H9 (cell line): ENCODE measurements around the gene WNT5B. TPM values are rescaled to one million over a fixed set of nuclear protein-coding genes. Genes with fewer than 3 reads are reported as not detected.

Experiments
- DNase-seq: peaks from one replicate; pipeline ENCODE4 v3.0.0-alpha.2; 2017
- H2AFZ ChIP-seq: one replicate; pipeline ENCODE4 v1.6.1; 2013; ENCODE audit warnings: mild to moderate bottlenecking, low read length, control low read depth, moderate library complexity
- H2AK5ac ChIP-seq: 2 replicates; pipeline ENCODE4 v1.6.1; 2013; ENCODE audit warnings: low read length, control low read depth, mixed read lengths; ENCODE audit not compliant: insufficient read length
- H2BK120ac ChIP-seq: one replicate; pipeline ENCODE4 v1.6.1; 2013; ENCODE audit warnings: low read depth, mild to moderate bottlenecking, low read length, control low read depth, inconsistent platforms; ENCODE audit not compliant: poor library complexity, severe bottlenecking
- H2BK12ac ChIP-seq: 2 replicates; pipeline ENCODE4 v1.6.1; 2013; ENCODE audit warnings: low read length, control low read depth, mixed read lengths, low read depth; ENCODE audit not compliant: insufficient read length
- H2BK15ac ChIP-seq: 2 replicates; pipeline ENCODE4 v1.6.1; 2013; ENCODE audit warnings: low read depth, low read length, control low read depth
- H2BK20ac ChIP-seq: one replicate; pipeline ENCODE4 v1.6.1; 2013; ENCODE audit warnings: low read depth, mild to moderate bottlenecking, low read length, control low read depth, inconsistent platforms; ENCODE audit not compliant: poor library complexity, severe bottlenecking
- H2BK5ac ChIP-seq: 2 replicates; pipeline ENCODE4 v1.6.1; 2013; ENCODE audit warnings: low read length, control low read depth, mixed read lengths; ENCODE audit not compliant: insufficient read length
- H3K14ac ChIP-seq: 2 replicates; pipeline ENCODE4 v1.6.1; 2013; ENCODE audit warnings: low read length, control low read depth; ENCODE audit not compliant: insufficient read depth
- H3K18ac ChIP-seq: 2 replicates; pipeline ENCODE4 v1.6.1; 2013; ENCODE audit warnings: low read depth, mild to moderate bottlenecking, mixed read lengths, low read length, control low read depth; ENCODE audit not compliant: insufficient read length
- H3K23ac ChIP-seq: 2 replicates; pipeline ENCODE4 v1.6.1; 2013; ENCODE audit warnings: low read length, control low read depth, mixed read lengths, low read depth; ENCODE audit not compliant: insufficient read length
- H3K23me2 ChIP-seq: 2 replicates; pipeline ENCODE4 v1.6.1; 2013; ENCODE audit warnings: low read depth, mild to moderate bottlenecking, mixed read lengths, low read length, control low read depth; ENCODE audit not compliant: insufficient read length, poor library complexity, severe bottlenecking
- H3K27ac ChIP-seq: 2 replicates; pipeline ENCODE4 v1.5.1; 2013; ENCODE audit warnings: low read length, control low read depth, mixed read lengths, low read depth; ENCODE audit not compliant: insufficient read length
- H3K27me3 ChIP-seq: 2 replicates; pipeline ENCODE4 v1.6.1; 2013; ENCODE audit warnings: low read length, control low read depth, inconsistent platforms; ENCODE audit not compliant: insufficient read depth
- H3K4ac ChIP-seq: 2 replicates; pipeline ENCODE4 v1.6.1; 2013; ENCODE audit warnings: low read depth, mild to moderate bottlenecking, control low read depth, inconsistent platforms, low read length, moderate library complexity
- H3K4me1 ChIP-seq: 2 replicates; pipeline ENCODE4 v1.6.1; 2013; ENCODE audit warnings: low read length, control low read depth, inconsistent platforms; ENCODE audit not compliant: insufficient read depth
- H3K4me2 ChIP-seq: 2 replicates; pipeline ENCODE4 v1.6.1; 2013; ENCODE audit warnings: low read length, control low read depth, mixed read lengths; ENCODE audit not compliant: insufficient read length, insufficient read depth
- H3K56ac ChIP-seq: 2 replicates; pipeline ENCODE4 v1.6.1; 2013; ENCODE audit warnings: low read depth, mild to moderate bottlenecking, mixed read lengths, low read length, control low read depth; ENCODE audit not compliant: insufficient read length
- H3K79me1 ChIP-seq: 2 replicates; pipeline ENCODE4 v1.6.1; 2013; ENCODE audit warnings: low read depth, mild to moderate bottlenecking, moderate library complexity, low read length, control low read depth, inconsistent platforms; ENCODE audit not compliant: insufficient read depth, poor library complexity, severe bottlenecking
- H3K79me2 ChIP-seq: 2 replicates; pipeline ENCODE4 v1.6.1; 2013; ENCODE audit warnings: low read length, control low read depth, inconsistent platforms; ENCODE audit not compliant: insufficient read depth
- H3K9ac ChIP-seq: 2 replicates; pipeline ENCODE4 v1.6.1; 2013; ENCODE audit warnings: low read length, control low read depth, mixed read lengths; ENCODE audit not compliant: insufficient read length; ENCODE audit errors: extremely low read depth
- H3K9me3 ChIP-seq: one replicate; pipeline ENCODE4 v1.6.1; 2013; ENCODE audit warnings: low read depth, low read length, inconsistent platforms; ENCODE audit not compliant: control insufficient read depth
- H3T11ph ChIP-seq: one replicate; pipeline ENCODE4 v1.6.1; 2013; ENCODE audit warnings: mild to moderate bottlenecking, low read length, control low read depth, inconsistent platforms
- H4K20me1 ChIP-seq: one replicate; pipeline ENCODE4 v1.6.1; 2013; ENCODE audit not compliant: control insufficient read depth, insufficient read length, insufficient read depth
- H4K5ac ChIP-seq: 2 replicates; pipeline ENCODE4 v1.6.1; 2013; ENCODE audit warnings: low read depth, mild to moderate bottlenecking, mixed read lengths, low read length, control low read depth; ENCODE audit not compliant: insufficient read length
- H4K8ac ChIP-seq: replicated peaks from 2 replicates; pipeline ENCODE4 v1.6.1; 2013; ENCODE audit warnings: low read length, control low read depth, mixed read lengths, low read depth; ENCODE audit not compliant: insufficient read length
- H4K91ac ChIP-seq: 2 replicates; pipeline ENCODE4 v1.6.1; 2013; ENCODE audit warnings: low read depth, mild to moderate bottlenecking, moderate library complexity, mixed read lengths, low read length, control low read depth; ENCODE audit not compliant: insufficient read length
- H3K27ac Mint-ChIP-seq, 3 experiments: 2 replicates in 2 of 3; 3 replicates in 1 of 3; pipeline ENCODE4 v1.8.0; 2020 to 2021; ENCODE audit warnings: mixed read lengths in 3 of 3, mild to moderate bottlenecking in 1 of 3, moderate library complexity in 1 of 3
- H3K27me3 Mint-ChIP-seq: 2 replicates; pipeline ENCODE4 v1.8.0; 2021; ENCODE audit warnings: low read depth, mild to moderate bottlenecking, moderate library complexity, mixed read lengths
- H3K36me3 Mint-ChIP-seq, 3 experiments: 2 replicates in 2 of 3; 3 replicates in 1 of 3; pipeline ENCODE4 v1.8.0; 2020 to 2021; ENCODE audit warnings: low read depth in 3 of 3, mixed read lengths in 3 of 3; ENCODE audit not compliant: insufficient read depth in 1 of 3
- H3K4me1 Mint-ChIP-seq, 2 experiments: 2 replicates each; pipeline ENCODE4 v1.8.0; 2020; ENCODE audit warnings: mixed read lengths in 2 of 2
- H3K4me3 Mint-ChIP-seq, 2 experiments: 2 replicates in 1 of 2; 3 replicates in 1 of 2; pipeline ENCODE4 v1.8.0; 2020 to 2021; ENCODE audit warnings: mild to moderate bottlenecking in 2 of 2, mixed read lengths in 2 of 2, moderate library complexity in 1 of 2
- H3K9me3 Mint-ChIP-seq, 2 experiments: 2 replicates in 1 of 2; 3 replicates in 1 of 2; pipeline ENCODE4 v1.8.0; 2020; ENCODE audit warnings: mild to moderate bottlenecking in 2 of 2, mixed read lengths in 2 of 2, moderate library complexity in 1 of 2
- CTCF ChIP-seq: fragments of 200-600 bp; sonication (generic); conservative IDR thresholded peaks from 3 replicates; pipeline ENCODE4 v1.8.0; 2021; ENCODE audit warnings: antibody characterized with exemption, mild to moderate bottlenecking
- WGBS: extraction: QIAGEN DNeasy Blood & Tissue Kit; methylation state at CpG from one replicate; pipeline ENCODE4 v1.1.7; 2013; ENCODE audit warnings: missing lambda C conversion rate, low lambda C conversion rate, mixed read lengths; ENCODE audit not compliant: insufficient read length; ENCODE audit errors: extremely low coverage; 5-methylcytosine and 5-hydroxymethylcytosine counted together
- total RNA-seq: library from RNA; stranded (reverse); gene quantifications from 2 replicates; pipeline ENCODE4 v1.2.1, GENCODE V29; 2021

WNT5B gene
- total RNA-seq, 1 experiment from 2014 or later: 1.5 TPM

- Histone ChIP-seq H3K4me1 (no peaks in the 10 kb centered on the region), H4K91ac (no peak overlapping the region), H3K4me2 (no peak overlapping the region), H2AK5ac (no peak overlapping the region), H4K8ac (no peak overlapping the region), H4K5ac (no peak overlapping the region), H3K79me2 (no peaks in the 10 kb centered on the region), H2BK15ac (no peak overlapping the region), H2BK20ac (no peak overlapping the region), H3K23me2 (no peaks in the 10 kb centered on the region), H3K23ac (no peak overlapping the region), H4K20me1 (no peaks in the 10 kb centered on the region), H2AFZ (no peak overlapping the region), H3K4ac (no peak overlapping the region), H3K9ac (no peak overlapping the region), H3K14ac (no peak overlapping the region), H2BK120ac (no peak overlapping the region), H3K18ac (no peak overlapping the region), H3K56ac (no peak overlapping the region), H2BK5ac (no peak overlapping the region), H3K79me1 (no peaks in the 10 kb centered on the region), H3K27me3 (no peaks in the 10 kb centered on the region), H2BK12ac (no peak overlapping the region), H3K27ac (no peak overlapping the region), H3K9me3 (no peaks in the 10 kb centered on the region), H3T11ph (no peak overlapping the region)
- no peak for TF ChIP-seq CTCF
- no peaks in the 10 kb centered on the region for H3K36me3 Mint-ChIP-seq
- no CpG with 5 or more reads among the region's 4 CpGs for WGBS
- H3K4me1 Mint-ChIP-seq: peaks cover 8 to 11% of the 10 kb centered on the region in 2 experiments; a peak in 3 of 4 replicates
- H3K9me3 Mint-ChIP-seq: no peaks in the 10 kb centered on the region
- H3K27me3 Mint-ChIP-seq: peaks cover 44% of the 10 kb centered on the region
- no peak overlapping the region for H3K4me3 Mint-ChIP-seq
- no peak for DNase-seq
- H3K27ac Mint-ChIP-seq: no peak overlapping the region
Measured at GRCh38 chr12:1619159-1619558, 9.9 kb upstream of the WNT5B start.
